ENCODE measurements around the gene TXNDC11. TPM values are rescaled to one million over a fixed set of nuclear protein-coding genes. Genes with fewer than 3 reads are reported as not detected.
A peak's percentile ranks its signal among the peaks of the same experiment; 100 is the strongest.

TXNDC11 gene
- total RNA-seq, 1 experiment from 2014 or later: 51.3 TPM

- no peak for TF ChIP-seq CTCF (IDR thresholded peaks at IDR 0.05; ENCODE audit: unreplicated experiment)
- CTCF ChIA-PET: no interaction called here
- H3K27me3 Mint-ChIP-seq (ENCODE audit: unreplicated experiment): no peaks in the 10 kb centered on the region
- no peak for DNase-seq
- intact Hi-C loops (cut with micrococcal nuclease; ENCODE audit: unreplicated experiment): no loop called here
- peak overlapping the region; percentile 85 for H3K4me3 Mint-ChIP-seq (ENCODE audit: low read depth, unreplicated experiment)
- peaks cover 55% of the 10 kb centered on the region for H3K4me1 Mint-ChIP-seq (ENCODE audit: low read depth, unreplicated experiment)
- H3K36me3 Mint-ChIP-seq (ENCODE audit: insufficient read depth, unreplicated experiment): peaks cover 67% of the 10 kb centered on the region
- no peaks in the 10 kb centered on the region for H3K9me3 Mint-ChIP-seq (ENCODE audit: low read depth, unreplicated experiment)
- peak overlapping the region; percentile 98 for H3K27ac Mint-ChIP-seq (ENCODE audit: unreplicated experiment)
- BruUV-seq (replicated peaks): no TSS peak
Measured at GRCh38 chr16:11740567-11740966, 2.1 kb downstream of the TXNDC11 start.

- no peak for TF ChIP-seq CTCF (IDR thresholded peaks at IDR 0.05; ENCODE audit: unreplicated experiment)
- H3K4me1 Mint-ChIP-seq (ENCODE audit: low read depth, unreplicated experiment): peaks cover 56% of the 10 kb centered on the region
- H3K27me3 Mint-ChIP-seq (ENCODE audit: unreplicated experiment): no peaks in the 10 kb centered on the region
- BruUV-seq (replicated peaks): no TSS peak
- no peaks in the 10 kb centered on the region for H3K9me3 Mint-ChIP-seq (ENCODE audit: low read depth, unreplicated experiment)
- CTCF ChIA-PET: interaction anchor here (0.5 to 0.7 kb wide), 4 partner anchors 22 to 242 kb away, joined by 3 read pairs; partner anchors contain the start of gene ZC3H7A
- H3K4me3 Mint-ChIP-seq (ENCODE audit: low read depth, unreplicated experiment): no peak overlapping the region
- intact Hi-C loops (cut with micrococcal nuclease; ENCODE audit: unreplicated experiment): loop anchor here (2.0 kb wide), 1 partner anchor 48 kb away; no protein-coding TSS in a partner anchor
- no peak for DNase-seq
- peaks cover 70% of the 10 kb centered on the region for H3K36me3 Mint-ChIP-seq (ENCODE audit: insufficient read depth, unreplicated experiment)
- no peak overlapping the region for H3K27ac Mint-ChIP-seq (ENCODE audit: unreplicated experiment)
Measured at GRCh38 chr16:11738742-11739544, 3.7 kb downstream of the TXNDC11 start.

- H3K27ac Mint-ChIP-seq (ENCODE audit: unreplicated experiment): no peak overlapping the region
- H3K9me3 Mint-ChIP-seq (ENCODE audit: low read depth, unreplicated experiment): no peaks in the 10 kb centered on the region
- peaks cover 49% of the 10 kb centered on the region for H3K4me1 Mint-ChIP-seq (ENCODE audit: low read depth, unreplicated experiment)
- H3K36me3 Mint-ChIP-seq (ENCODE audit: insufficient read depth, unreplicated experiment): peaks cover 68% of the 10 kb centered on the region
- intact Hi-C loops (cut with micrococcal nuclease; ENCODE audit: unreplicated experiment): loop anchor here (2.0 kb wide), 1 partner anchor 47 kb away; no protein-coding TSS in a partner anchor
- BruUV-seq (replicated peaks): no TSS peak
- no peak for DNase-seq
- H3K27me3 Mint-ChIP-seq (ENCODE audit: unreplicated experiment): no peaks in the 10 kb centered on the region
- no peak overlapping the region for H3K4me3 Mint-ChIP-seq (ENCODE audit: low read depth, unreplicated experiment)
- no peak for TF ChIP-seq CTCF (IDR thresholded peaks at IDR 0.05; ENCODE audit: unreplicated experiment)
- CTCF ChIA-PET: interaction anchor here (0.6 kb wide), 1 partner anchor 121 kb away, joined by 7 read pairs; no protein-coding TSS in a partner anchor
Measured at GRCh38 chr16:11737713-11738112, 4.9 kb downstream of the TXNDC11 start.

GRCh38 chr16:11736903-11737302 lies 5.8 kb downstream of the TXNDC11 start:
- CTCF ChIA-PET: no interaction called here
- Mint-ChIP-seq H3K27me3 (ENCODE audit: unreplicated experiment) (no peaks in the 10 kb centered on the region), H3K36me3 (ENCODE audit: insufficient read depth, unreplicated experiment) (peaks cover 68% of the 10 kb centered on the region), H3K4me1 (ENCODE audit: low read depth, unreplicated experiment) (peaks cover 49% of the 10 kb centered on the region), H3K4me3 (ENCODE audit: low read depth, unreplicated experiment) (no peak overlapping the region), H3K27ac (ENCODE audit: unreplicated experiment) (no peak overlapping the region), H3K9me3 (ENCODE audit: low read depth, unreplicated experiment) (no peaks in the 10 kb centered on the region)
- TF ChIP-seq CTCF (IDR thresholded peaks at IDR 0.05; ENCODE audit: unreplicated experiment): no peak
- intact Hi-C loops (cut with micrococcal nuclease; ENCODE audit: unreplicated experiment): no loop called here
- BruUV-seq (replicated peaks): no TSS peak
- DNase-seq: no peak
